SK-N-DZ (cell line): ENCODE results near the gene FBH1.
"Not testable (repeated sequence)": the region's sequence is repeated elsewhere in the genome, so short reads cannot be mapped to it uniquely, and the experiment has no call there.

Source experiments
- DNase-seq: peaks from one replicate; pipeline ENCODE4 v3.0.0-alpha.2; 2015; ENCODE audit warnings: low spot score

The FBH1 gene

GRCh38 chr10:5873515-5873995 is 16.5 kb upstream of the FBH1 start:
- DNase-seq, result peak; percentile 81

- no peak for DNase-seq
These were observed 13.8 kb upstream of the FBH1 start for GRCh38 chr10:5876181-5876768.

GRCh38 chr10:5877041-5877440 is 13.0 kb upstream of the FBH1 start:
- DNase-seq, result not testable (repeated sequence)

- DNase-seq, result no peak
These were observed 7.1 kb upstream of the FBH1 start for GRCh38 chr10:5882961-5883360.

- DNase-seq, result no peak
These were observed 4.4 kb upstream of the FBH1 start for GRCh38 chr10:5885619-5886018.

GRCh38 chr10:5887029-5887428 is 3.0 kb upstream of the FBH1 start:
- no peak for DNase-seq

- no peak for DNase-seq
These were observed 2.4 kb upstream of the FBH1 start for GRCh38 chr10:5887641-5888040.

GRCh38 chr10:5888351-5888750 is 1.7 kb upstream of the FBH1 start:
- DNase-seq, result no peak

GRCh38 chr10:5888843-5889623 is 1.0 kb upstream of the FBH1 start:
- peak; percentile 66 for DNase-seq

- peak; percentile 37 for DNase-seq
These were observed 441 bp downstream of the FBH1 start for GRCh38 chr10:5890452-5890915.

- no peak for DNase-seq
These were observed 966 bp downstream of the FBH1 start for GRCh38 chr10:5891009-5891408.

- no peak for DNase-seq
These were observed 2.0 kb downstream of the FBH1 start for GRCh38 chr10:5892007-5892406.

- peak; percentile 58 for DNase-seq
These were observed 3.3 kb downstream of the FBH1 start for GRCh38 chr10:5893321-5893720.

- DNase-seq, result no peak
These were observed 4.4 kb downstream of the FBH1 start for GRCh38 chr10:5894403-5894802.

GRCh38 chr10:5894873-5895272 is 4.8 kb downstream of the FBH1 start:
- DNase-seq, result no peak

GRCh38 chr10:5895365-5895764 is 5.3 kb downstream of the FBH1 start:
- no peak for DNase-seq

- no peak for DNase-seq
These were observed 5.8 kb downstream of the FBH1 start for GRCh38 chr10:5895804-5896203.

GRCh38 chr10:5896208-5897052 is 6.4 kb downstream of the FBH1 start:
- no peak for DNase-seq

GRCh38 chr10:5897053-5897340 is 7.0 kb downstream of the FBH1 start:
- no peak for DNase-seq

- DNase-seq, result no peak
These were observed 7.5 kb downstream of the FBH1 start for GRCh38 chr10:5897504-5897903.

- DNase-seq, result no peak
These were observed 8.1 kb downstream of the FBH1 start for GRCh38 chr10:5898163-5898562.

GRCh38 chr10:5900247-5900646 is 10.2 kb downstream of the FBH1 start:
- DNase-seq, result no peak
